Loucy (cell line): ENCODE data around the gene KRT17.

Experiments used
- H2AFZ ChIP-seq: fragments of 200-600 bp; sonication (generic); 2 replicates; pipeline ENCODE4 v1.6.0; 2016; ENCODE audit warnings: antibody characterized with exemption, mild to moderate bottlenecking, low read length, moderate library complexity
- H3F3A ChIP-seq: fragments of 200-600 bp; 2 replicates; pipeline ENCODE4 v1.6.0; 2016; ENCODE audit warnings: antibody characterized with exemption, low read depth, mild to moderate bottlenecking
- H3K27me3 ChIP-seq: fragments of 200-600 bp; sonication (generic); 2 replicates; pipeline ENCODE4 v1.6.1; 2014; ENCODE audit warnings: low read length, mild to moderate bottlenecking; ENCODE audit not compliant: insufficient read depth, poor library complexity, severe bottlenecking
- H3K36me3 ChIP-seq: fragments of 200-600 bp; sonication (generic); 2 replicates; pipeline ENCODE4 v1.6.1; 2016; ENCODE audit warnings: low read length; ENCODE audit not compliant: insufficient read depth
- H3K4me1 ChIP-seq: fragments of 200-600 bp; sonication (generic); 2 replicates; pipeline ENCODE4 v1.5.1; 2014; ENCODE audit warnings: low read length, mild to moderate bottlenecking; ENCODE audit not compliant: insufficient read depth, poor library complexity, severe bottlenecking
- H3K4me2 ChIP-seq: fragments of 200-600 bp; sonication (generic); 2 replicates; pipeline ENCODE4 v1.6.0; 2014; ENCODE audit warnings: antibody characterized with exemption, low read length, low read depth, mild to moderate bottlenecking; ENCODE audit not compliant: poor library complexity, severe bottlenecking
- H3K4me3 ChIP-seq: fragments of 200-600 bp; sonication (generic); 2 replicates; pipeline ENCODE4 v1.5.1; 2014; ENCODE audit warnings: low read length, mild to moderate bottlenecking, mixed read lengths; ENCODE audit not compliant: poor library complexity, severe bottlenecking
- H3K79me2 ChIP-seq: fragments of 200-600 bp; sonication (generic); 2 replicates; pipeline ENCODE4 v1.6.1; 2014; ENCODE audit warnings: low read length; ENCODE audit not compliant: insufficient read depth
- H3K9ac ChIP-seq: fragments of 200-600 bp; sonication (generic); 2 replicates; pipeline ENCODE4 v1.6.0; 2014; ENCODE audit warnings: mild to moderate bottlenecking, low read depth, low read length, moderate library complexity; ENCODE audit not compliant: poor library complexity, severe bottlenecking
- H3K9me2 ChIP-seq: fragments of 200-600 bp; sonication (generic); replicated peaks from 2 replicates; pipeline ENCODE4 v1.6.1; 2016; ENCODE audit warnings: low read depth, low read length, mixed read lengths
- H3K9me3 ChIP-seq: fragments of 200-600 bp; sonication (generic); 2 replicates; pipeline ENCODE4 v1.6.1; 2014; ENCODE audit warnings: mild to moderate bottlenecking, antibody characterized with exemption, low read length, low read depth; ENCODE audit not compliant: insufficient read depth
- H4K20me1 ChIP-seq: fragments of 200-600 bp; sonication (generic); 2 replicates; pipeline ENCODE4 v1.6.0; 2014; ENCODE audit warnings: antibody characterized with exemption, low read length, mild to moderate bottlenecking; ENCODE audit not compliant: insufficient read depth, poor library complexity, severe bottlenecking
- CTCF ChIP-seq: fragments of 200-600 bp; sonication (generic); conservative IDR thresholded peaks from 2 replicates; pipeline ENCODE4 v1.5.1; 2014; ENCODE audit warnings: mild to moderate bottlenecking, antibody characterized with exemption, low read length
- EZH2phosphoT487 ChIP-seq: fragments of 200-600 bp; IDR thresholded peaks from 2 replicates; pipeline ENCODE4 v1.6.1; 2018; ENCODE audit warnings: antibody characterized with exemption, mild to moderate bottlenecking, moderate library complexity, borderline replicate concordance

The KRT17 gene

GRCh38 chr17:41633556-41634199 is 9.3 kb upstream of the KRT17 start:
- H3F3A ChIP-seq: no peaks in the 10 kb centered on the region
- no peaks in the 10 kb centered on the region for H3K4me1 ChIP-seq
- H4K20me1 ChIP-seq: no peaks in the 10 kb centered on the region
- no peak overlapping the region for H3K4me2 ChIP-seq
- no peak overlapping the region for H2AFZ ChIP-seq
- H3K9ac ChIP-seq: no peak overlapping the region
- H3K27me3 ChIP-seq: no peaks in the 10 kb centered on the region
- H3K36me3 ChIP-seq: no peaks in the 10 kb centered on the region
- H3K79me2 ChIP-seq: no peaks in the 10 kb centered on the region
- no peaks in the 10 kb centered on the region for H3K9me3 ChIP-seq
- no peaks in the 10 kb centered on the region for H3K9me2 ChIP-seq
- H3K4me3 ChIP-seq: no peak overlapping the region
- TF ChIP-seq EZH2phosphoT487: no peak
- TF ChIP-seq CTCF: no peak

- Histone ChIP-seq H3K9ac (no peak overlapping the region), H3F3A (no peaks in the 10 kb centered on the region), H3K27me3 (no peaks in the 10 kb centered on the region), H3K4me3 (no peak overlapping the region), H3K9me2 (no peaks in the 10 kb centered on the region), H3K9me3 (no peaks in the 10 kb centered on the region), H3K4me1 (no peaks in the 10 kb centered on the region), H4K20me1 (no peaks in the 10 kb centered on the region), H3K36me3 (no peaks in the 10 kb centered on the region), H2AFZ (no peak overlapping the region), H3K4me2 (no peak overlapping the region), H3K79me2 (no peaks in the 10 kb centered on the region)
- TF ChIP-seq CTCF: no peak
- TF ChIP-seq EZH2phosphoT487: no peak
Observed at GRCh38 chr17:41632482-41633105, 8.2 kb upstream of the KRT17 start.

- TF ChIP-seq CTCF: no peak
- no peak for TF ChIP-seq EZH2phosphoT487
- Histone ChIP-seq H4K20me1 (no peaks in the 10 kb centered on the region), H3K4me2 (no peak overlapping the region), H2AFZ (no peak overlapping the region), H3K9me2 (no peaks in the 10 kb centered on the region), H3K4me1 (no peaks in the 10 kb centered on the region), H3K36me3 (no peaks in the 10 kb centered on the region), H3K9ac (no peak overlapping the region), H3F3A (no peaks in the 10 kb centered on the region), H3K4me3 (no peak overlapping the region), H3K9me3 (no peaks in the 10 kb centered on the region), H3K79me2 (no peaks in the 10 kb centered on the region), H3K27me3 (no peaks in the 10 kb centered on the region)
Observed at GRCh38 chr17:41631898-41632285, 7.5 kb upstream of the KRT17 start.
